Endothelial cell of umbilical vein (primary cell): ENCODE measurements around the gene EME2. TPM values are rescaled to one million over a fixed set of nuclear protein-coding genes. Genes with fewer than 3 reads are reported as not detected.

ENCODE experiments used
- BruUV-seq: library from RNA; stranded (reverse); fragments of 400-500 nt; replicated peaks from 2 replicates; lab custom pipeline; 2021; lab: Mats Ljungman, UMichigan
- CTCF ChIA-PET: fragments of 300-600, 350-600 bp; sonication (Branson Sonifier 250); formaldehyde crosslinking; loops from one replicate; lab custom pipeline; 2021; ENCODE audit warnings: antibody characterized with exemption, inconsistent platforms; lab: Charles Lee
- POLR2A ChIA-PET: fragments of 300-600, 350-600 bp; sonication (Branson Sonifier 250); formaldehyde crosslinking; loops from one replicate; lab custom pipeline; 2021; ENCODE audit warnings: antibody characterized with exemption, inconsistent platforms; lab: Charles Lee
- DNase-seq: peaks from one replicate; pipeline ENCODE4 v3.0.0-alpha.2; 2011; ENCODE audit warnings: low read depth, low spot score
- FAIRE-seq: peaks from 2 replicates; lab custom pipeline; 2011; peaks lifted over from hg19 to GRCh38; lab: Jason Lieb, UNC
- H2AFZ ChIP-seq: 2 replicates; pipeline ENCODE4 v1.6.0; 2012; ENCODE audit warnings: low read depth, low read length, control low read depth, inconsistent platforms
- H3K27ac ChIP-seq: 2 replicates; pipeline ENCODE4 v1.5.1; 2011; ENCODE audit warnings: low read depth, mild to moderate bottlenecking, control low read depth, low read length, moderate library complexity; ENCODE audit not compliant: insufficient read depth
- H3K27me3 ChIP-seq, 2 experiments: 2 replicates each; pipeline versions ENCODE4 v1.6.0 to v1.6.1; 2011; ENCODE audit warnings: low read length in 2 of 2, mixed read lengths in 1 of 2; ENCODE audit not compliant: control insufficient read depth in 2 of 2, insufficient read depth in 2 of 2
- H3K36me3 ChIP-seq, 2 experiments: 2 replicates in 1 of 2; 3 replicates in 1 of 2; pipeline ENCODE4 v1.5.1; 2011; ENCODE audit warnings: low read length in 2 of 2, mild to moderate bottlenecking in 1 of 2, moderate library complexity in 1 of 2; ENCODE audit not compliant: control insufficient read depth in 2 of 2, insufficient read depth in 2 of 2; ENCODE audit errors: extremely low read depth in 1 of 2
- H3K4me1 ChIP-seq: 3 replicates; pipeline ENCODE4 v1.5.1; 2011; ENCODE audit warnings: mild to moderate bottlenecking, low read length; ENCODE audit not compliant: control insufficient read depth, insufficient read depth; ENCODE audit errors: extremely low read depth
- H3K4me2 ChIP-seq: 2 replicates; pipeline ENCODE4 v1.6.1; 2011; ENCODE audit warnings: low read length, control low read depth, mixed read lengths; ENCODE audit not compliant: insufficient read depth
- H3K4me3 ChIP-seq, 3 experiments: fragments of 200-600 bp in 1 of 3; sonication (generic), shearing (Covaris generic) in 1 of 3; replicated peaks in 1 of 3; 2 replicates each; pipeline ENCODE4 v1.5.1; 2011 to 2016; ENCODE audit warnings: control low read depth in 3 of 3, low read length in 3 of 3, mild to moderate bottlenecking in 2 of 3, inconsistent platforms in 1 of 3, low read depth in 1 of 3, moderate library complexity in 1 of 3; ENCODE audit not compliant: insufficient read depth in 1 of 3
- H3K79me2 ChIP-seq: 2 replicates; pipeline ENCODE4 v1.6.0; 2012; ENCODE audit warnings: low read length, inconsistent platforms; ENCODE audit not compliant: control insufficient read depth, insufficient read depth
- H3K9ac ChIP-seq: replicated peaks from 2 replicates; pipeline ENCODE3; 2011; ENCODE audit warnings: low read length, control low read depth; ENCODE audit not compliant: insufficient read depth; ENCODE audit errors: extremely low read depth
- H3K9me1 ChIP-seq: replicated peaks from 3 replicates; pipeline ENCODE4 v1.6.0; 2011; ENCODE audit warnings: mild to moderate bottlenecking, low read length; ENCODE audit not compliant: control insufficient read depth, insufficient read depth; ENCODE audit errors: extremely low read depth
- H3K9me3 ChIP-seq: replicated peaks from 2 replicates; pipeline ENCODE4 v1.5.1; 2012; ENCODE audit warnings: low read length, inconsistent platforms; ENCODE audit not compliant: control insufficient read depth, insufficient read depth
- H4K20me1 ChIP-seq: replicated peaks from 2 replicates; pipeline ENCODE3; 2011; ENCODE audit warnings: mild to moderate bottlenecking, low read length; ENCODE audit not compliant: control insufficient read depth, insufficient read depth; ENCODE audit errors: extremely low read depth
- EZH2 ChIP-seq: IDR thresholded peaks from 2 replicates; pipeline ENCODE4 v1.6.1; 2012; ENCODE audit warnings: borderline replicate concordance, low read depth, mild to moderate bottlenecking, moderate library complexity, low read length, inconsistent platforms; ENCODE audit not compliant: severe bottlenecking
- FOS ChIP-seq: IDR thresholded peaks from 2 replicates; pipeline ENCODE4 v1.6.1; 2011; ENCODE audit warnings: mild to moderate bottlenecking, low read length, moderate library complexity, borderline replicate concordance; ENCODE audit not compliant: insufficient read depth
- GATA2 ChIP-seq: IDR thresholded peaks from 2 replicates; pipeline ENCODE4 v1.7.0; 2011; ENCODE audit warnings: low read depth, mild to moderate bottlenecking, moderate library complexity, mixed read lengths, low read length; ENCODE audit not compliant: insufficient read length, insufficient read depth
- JUN ChIP-seq: IDR thresholded peaks from 2 replicates; pipeline ENCODE4 v1.6.1; 2011; ENCODE audit warnings: borderline replicate concordance, low read depth; ENCODE audit not compliant: insufficient read length, insufficient read depth
- MYC ChIP-seq: IDR thresholded peaks from one replicate; pipeline ENCODE4 v1.6.1; 2011; ENCODE audit warnings: mild to moderate bottlenecking, low read depth, low read length
- POLR2AphosphoS5 ChIP-seq: IDR thresholded peaks from 2 replicates; pipeline ENCODE4 v1.6.1; 2012; ENCODE audit warnings: low read depth, mild to moderate bottlenecking, control low read depth, low read length, moderate library complexity; ENCODE audit not compliant: insufficient read depth
- dilution Hi-C: fragments of 300-500 bp; cut with MboI; formaldehyde crosslinking; loops from one replicate; pipeline ENCODE4 v1.15.0; 2019; ENCODE audit warnings: low sequenced_read_pairs; ENCODE audit not compliant: extremely low pct_ligation_motif_present
- intact Hi-C: fragments of 100-400 bp; cut with micrococcal nuclease; formaldehyde crosslinking; loops from one replicate; pipeline ENCODE4 v1.10.0; 2022
- polyA plus RNA-seq, 4 experiments: library from polyadenylated mRNA; depleted of rRNA in 3 of 4; stranded (reverse) in 3 of 4; unstranded in 1 of 4; fragments of >200 nt; gene quantifications; 2 replicates each; pipeline versions ENCODE4 v1.2.1 to v1.2.3, GENCODE V29; 2011 to 2012; ENCODE audit warnings: missing spikeins in 1 of 4
- total RNA-seq: library from RNA; stranded (reverse); gene quantifications from 2 replicates; pipeline ENCODE4 v1.2.3, GENCODE V29; 2021
- TF ChIP-seq, protein P1 (sequence below), 2 donors: IDR thresholded peaks; 1 replicate in 1 of 2; 2 replicates in 1 of 2; pipeline ENCODE4 v1.5.1; 2011; ENCODE audit warnings: low read length in 2 of 2, mild to moderate bottlenecking in 2 of 2, moderate library complexity in 2 of 2, control low read depth in 1 of 2, inconsistent platforms in 1 of 2, low read depth in 1 of 2; ENCODE audit not compliant: insufficient read depth in 1 of 2; ENCODE audit errors: extremely low read depth in 1 of 2
- TF ChIP-seq, protein P2 (sequence below): IDR thresholded peaks from 2 replicates; pipeline ENCODE4 v1.6.1; 2011; ENCODE audit not compliant: insufficient read depth, insufficient read length

Gene EME2
- total and polyA plus RNA-seq, 2 donors (not counting 3 experiments of a cell fraction or from before 2014, with no cell fraction given) = 9.7 to 21.4 TPM

DNA sequence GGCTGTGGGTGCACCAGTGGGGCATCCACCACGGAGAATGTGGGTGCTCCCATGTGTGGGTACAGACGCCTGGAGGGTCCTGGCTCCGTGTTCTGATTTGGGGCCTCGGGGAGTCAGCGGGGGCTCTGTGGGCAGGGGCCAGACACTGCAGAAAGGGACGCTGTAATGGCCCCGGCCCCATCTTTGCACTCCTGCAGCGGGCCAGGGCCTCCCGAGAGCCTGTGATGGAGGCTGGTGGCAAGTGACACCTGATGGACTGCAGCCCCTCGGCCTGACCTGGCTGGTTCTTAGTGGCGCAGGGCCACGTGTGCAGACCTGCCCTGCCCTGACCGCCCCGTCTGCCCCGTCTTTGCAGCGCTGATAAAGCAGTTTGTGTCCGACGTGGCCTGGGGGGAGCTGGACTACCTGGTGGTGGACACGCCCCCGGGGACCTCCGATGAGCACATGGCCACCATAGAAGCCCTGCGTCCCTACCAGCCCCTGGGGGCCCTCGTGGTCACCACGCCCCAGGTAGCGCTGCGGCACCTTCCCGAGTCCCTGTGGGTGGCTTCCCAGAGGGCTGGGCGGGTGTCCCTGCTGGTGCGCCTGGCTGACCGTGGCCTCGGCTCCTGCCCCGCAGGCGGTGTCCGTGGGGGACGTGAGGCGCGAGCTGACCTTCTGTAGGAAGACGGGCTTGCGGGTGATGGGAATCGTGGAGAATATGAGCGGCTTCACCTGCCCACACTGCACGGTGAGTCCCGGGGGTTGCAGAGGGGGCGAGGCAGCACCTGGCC lies 14.9 kb downstream of the EME2 start:
- BruUV-seq = no TSS peak

DNA sequence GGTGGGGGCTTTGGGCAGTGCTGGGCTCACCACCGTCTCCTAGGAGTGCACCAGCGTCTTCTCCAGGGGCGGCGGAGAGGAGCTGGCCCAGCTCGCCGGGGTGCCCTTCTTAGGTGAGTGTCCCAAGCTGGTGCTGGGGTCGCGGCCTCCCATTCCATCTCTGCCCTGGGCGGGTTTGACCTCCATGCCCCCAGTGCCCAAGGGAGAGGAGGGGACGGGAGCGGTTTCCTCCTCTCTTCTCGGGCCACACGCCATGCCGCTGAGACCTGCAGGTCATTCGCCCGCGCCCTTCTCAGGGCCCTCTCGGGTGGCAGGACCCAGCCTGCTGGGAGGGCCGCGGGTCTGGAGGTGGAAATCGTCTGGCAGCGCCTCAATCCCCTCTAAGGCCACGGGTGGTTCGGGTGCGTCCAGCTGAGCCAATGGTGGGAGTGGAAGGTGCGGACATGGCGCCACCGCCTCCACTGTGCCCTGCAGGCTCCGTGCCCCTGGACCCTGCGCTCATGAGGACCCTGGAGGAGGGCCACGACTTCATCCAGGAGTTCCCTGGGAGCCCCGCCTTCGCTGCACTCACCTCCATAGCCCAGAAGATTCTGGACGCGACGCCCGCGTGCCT lies 15.6 kb downstream of the EME2 start:
- H3K4me1 ChIP-seq = peaks cover 5% of the 10 kb centered on the region
- no peak overlapping the region for H3K4me2 ChIP-seq
- no peak overlapping the region for H3K27ac ChIP-seq
- no peaks in the 10 kb centered on the region for H3K9me3 ChIP-seq
- H3K9me1 ChIP-seq = no peaks in the 10 kb centered on the region
- DNase-seq (no peak), FAIRE-seq (no peak)
- no peak overlapping the region for H2AFZ ChIP-seq
- H4K20me1 ChIP-seq = no peaks in the 10 kb centered on the region
- peaks cover 23% of the 10 kb centered on the region for H3K79me2 ChIP-seq
- H3K9ac ChIP-seq = no peak overlapping the region
- H3K27me3 ChIP-seq = no peaks in the 10 kb centered on the region
- TF ChIP-seq, protein P1, sequence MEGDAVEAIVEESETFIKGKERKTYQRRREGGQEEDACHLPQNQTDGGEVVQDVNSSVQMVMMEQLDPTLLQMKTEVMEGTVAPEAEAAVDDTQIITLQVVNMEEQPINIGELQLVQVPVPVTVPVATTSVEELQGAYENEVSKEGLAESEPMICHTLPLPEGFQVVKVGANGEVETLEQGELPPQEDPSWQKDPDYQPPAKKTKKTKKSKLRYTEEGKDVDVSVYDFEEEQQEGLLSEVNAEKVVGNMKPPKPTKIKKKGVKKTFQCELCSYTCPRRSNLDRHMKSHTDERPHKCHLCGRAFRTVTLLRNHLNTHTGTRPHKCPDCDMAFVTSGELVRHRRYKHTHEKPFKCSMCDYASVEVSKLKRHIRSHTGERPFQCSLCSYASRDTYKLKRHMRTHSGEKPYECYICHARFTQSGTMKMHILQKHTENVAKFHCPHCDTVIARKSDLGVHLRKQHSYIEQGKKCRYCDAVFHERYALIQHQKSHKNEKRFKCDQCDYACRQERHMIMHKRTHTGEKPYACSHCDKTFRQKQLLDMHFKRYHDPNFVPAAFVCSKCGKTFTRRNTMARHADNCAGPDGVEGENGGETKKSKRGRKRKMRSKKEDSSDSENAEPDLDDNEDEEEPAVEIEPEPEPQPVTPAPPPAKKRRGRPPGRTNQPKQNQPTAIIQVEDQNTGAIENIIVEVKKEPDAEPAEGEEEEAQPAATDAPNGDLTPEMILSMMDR (IDR thresholded peaks at IDR 0.05; ENCODE audit: extremely low read depth in 1 of 2, insufficient read depth in 1 of 2, low read depth in 1 of 2, low read length in 2 of 2) = no peak
- no peak for TF ChIP-seq GATA2
- TF ChIP-seq EZH2 = no peak
- TF ChIP-seq JUN = no peak
- TF ChIP-seq MYC = no peak
- TF ChIP-seq, protein P2, sequence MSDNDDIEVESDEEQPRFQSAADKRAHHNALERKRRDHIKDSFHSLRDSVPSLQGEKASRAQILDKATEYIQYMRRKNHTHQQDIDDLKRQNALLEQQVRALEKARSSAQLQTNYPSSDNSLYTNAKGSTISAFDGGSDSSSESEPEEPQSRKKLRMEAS = no peak
- TF ChIP-seq POLR2AphosphoS5 = no peak
- TF ChIP-seq FOS = no peak
- ChIA-PET POLR2A (no interaction called here), CTCF (no interaction called here)
- no peak overlapping the region for H3K4me3 ChIP-seq
- H3K36me3 ChIP-seq = peaks cover 0 to 23% of the 10 kb centered on the region in 2 experiments
- no TSS peak for BruUV-seq
- dilution Hi-C loops = no loop called here
- intact Hi-C loops = loop anchor here (10.0 kb wide), 1 partner anchor 483 kb away; the partner anchor contains the start of gene UBE2I

More for the DNA sequence above, 14.9 kb downstream of the EME2 start:
- CTCF ChIA-PET = no interaction called here
- H4K20me1 ChIP-seq = no peaks in the 10 kb centered on the region
- H3K9me3 ChIP-seq = no peaks in the 10 kb centered on the region
- peaks cover 0 to 23% of the 10 kb centered on the region in 2 experiments for H3K36me3 ChIP-seq
- H3K4me3 ChIP-seq = no peak overlapping the region
- H3K27ac ChIP-seq = no peak overlapping the region
- H3K79me2 ChIP-seq = peaks cover 25% of the 10 kb centered on the region
- no peaks in the 10 kb centered on the region for H3K27me3 ChIP-seq
- dilution Hi-C loops (no loop called here), intact Hi-C loops (loop anchor here (10.0 kb wide), 1 partner anchor 483 kb away; the partner anchor contains the start of gene UBE2I)
- no peaks in the 10 kb centered on the region for H3K9me1 ChIP-seq
- H3K4me2 ChIP-seq = no peak overlapping the region
- no peak for DNase-seq
- POLR2A ChIA-PET = no interaction called here
- no peak overlapping the region for H3K9ac ChIP-seq
- peaks cover 5% of the 10 kb centered on the region for H3K4me1 ChIP-seq
- TF ChIP-seq MYC (no peak), POLR2AphosphoS5 (no peak)
- FAIRE-seq = no peak
- no peak overlapping the region for H2AFZ ChIP-seq
